NT2/D1 (cell line): ENCODE data around the gene CTSD.
"Not testable (repeated sequence)": the region's sequence is repeated elsewhere in the genome, so short reads cannot be mapped to it uniquely, and the experiment has no call there.

ENCODE experiments used
- SUZ12 ChIP-seq: IDR thresholded peaks from 2 replicates; pipeline ENCODE4 v1.6.1; 2011; ENCODE audit not compliant: insufficient read length, insufficient read depth; ENCODE audit errors: extremely low read depth
- YY1 ChIP-seq: IDR thresholded peaks from 2 replicates; pipeline ENCODE4 v1.6.1; 2011; ENCODE audit not compliant: insufficient read length, insufficient read depth

DNA sequence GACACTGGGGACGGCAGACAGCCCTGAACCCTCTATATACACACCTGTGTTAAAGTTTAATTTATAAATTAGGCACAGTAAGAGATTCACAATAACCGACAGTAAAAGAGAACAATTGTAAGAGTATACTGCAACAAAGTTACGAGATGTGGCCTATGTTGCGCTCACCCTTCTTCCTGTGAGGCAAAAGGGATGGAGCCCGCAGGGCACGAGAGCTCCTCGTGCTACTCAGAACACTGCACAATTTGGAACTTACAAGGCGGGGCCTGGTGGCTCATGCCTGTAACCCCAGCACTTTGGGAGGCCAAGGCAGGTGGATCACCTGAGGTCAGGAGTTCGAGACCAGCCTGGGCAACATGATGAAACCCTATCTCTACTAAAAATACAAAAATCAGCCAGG lies 49.6 kb upstream of the CTSD start:
- not testable (repeated sequence) for TF ChIP-seq YY1, SUZ12
